Tibial nerve (tissue), 4 donors: Measurements from ENCODE around the gene CLK2. TPM values are rescaled to one million over a fixed set of nuclear protein-coding genes. Genes with fewer than 3 reads are reported as not detected.

Experiments used
- DNase-seq, 2 donors: peaks; one replicate each; pipeline ENCODE4 v3.0.0-alpha.2; 2019; ENCODE audit warnings: low spot score in 2 of 2
- H3K27ac ChIP-seq, 4 donors: fragments of 200-600 bp; sonication (generic) in 3 of 4; one replicate each; pipeline ENCODE4 v1.5.1; 2017 to 2019; ENCODE audit warnings: mild to moderate bottlenecking in 1 of 4
- H3K27me3 ChIP-seq, 2 donors: fragments of 200-600 bp; sonication (generic) in 1 of 2; one replicate each; pipeline versions ENCODE4 v1.5.1 to v1.6.0; 2017 to 2019
- H3K36me3 ChIP-seq, 3 donors: fragments of 200-600 bp; sonication (generic); one replicate each; pipeline ENCODE4 v1.5.1; 2018 to 2019
- H3K4me1 ChIP-seq, 4 donors: fragments of 200-600 bp; sonication (generic) in 3 of 4; one replicate each; pipeline ENCODE4 v1.5.1; 2017 to 2019
- H3K4me3 ChIP-seq, 4 donors: fragments of 200-600 bp; sonication (generic) in 3 of 4; one replicate each; pipeline ENCODE4 v1.5.1; 2017 to 2019; ENCODE audit warnings: mild to moderate bottlenecking in 1 of 4, moderate library complexity in 1 of 4
- H3K9me3 ChIP-seq, 4 donors: fragments of 200-600 bp; sonication (generic) in 3 of 4; one replicate each; pipeline ENCODE4 v1.5.1; 2017 to 2019
- CTCF ChIP-seq, 5 experiments: fragments of 200-600 bp in 3 of 5; fragments of 450-650 bp in 2 of 5; sonication (generic) in 3 of 5; IDR thresholded peaks; one replicate each; pipeline ENCODE4 v1.5.1; 2016 to 2019; ENCODE audit warnings: antibody characterized with exemption in 5 of 5, mild to moderate bottlenecking in 3 of 5, moderate library complexity in 2 of 5
- EP300 ChIP-seq, 2 donors: sonication (generic); formaldehyde crosslinking; IDR thresholded peaks; one replicate each; pipeline ENCODE4 v1.6.1; 2017; ENCODE audit warnings: antibody characterized with exemption in 2 of 2, mild to moderate bottlenecking in 1 of 2
- POLR2A ChIP-seq, 2 donors: fragments of 450-650 bp; IDR thresholded peaks; one replicate each; pipeline ENCODE4 v1.6.1; 2017; ENCODE audit warnings: antibody characterized with exemption in 2 of 2, mild to moderate bottlenecking in 2 of 2, moderate library complexity in 2 of 2
- WGBS, 2 donors: methylation state at CpG; one replicate each; pipeline ENCODE4 v1.1.5; 2018; 5-methylcytosine and 5-hydroxymethylcytosine counted together
- total RNA-seq, 4 donors: library from RNA; depleted of rRNA; stranded (reverse); fragments of >200 nt; gene quantifications; one replicate each; pipeline ENCODE4 v1.1.0, GENCODE V29; 2016

The CLK2 gene
- total RNA-seq, 4 donors from 2014 or later, result 41.0 to 70.6 (median 52.3) TPM

- WGBS, 2 donors, result 74 to 81% methylated on average over 11 of the region's 11 CpGs
- TF ChIP-seq EP300 (IDR thresholded peaks at IDR 0.05), result no peak
- no peak for TF ChIP-seq CTCF (IDR thresholded peaks at IDR 0.05)
- no peak for TF ChIP-seq POLR2A (IDR thresholded peaks at IDR 0.05)
Measured at GRCh38 chr1:155304558-155305063, 31.3 kb upstream of the CLK2 start.

GRCh38 chr1:155301342-155301841 is 28.1 kb upstream of the CLK2 start, which contains the start of gene PKLR:
Gene PKLR (minus strand): TSS chr1:155301438. CDS start chr1:155301395, 43 bp downstream.
- Histone ChIP-seq H3K9me3 (no peaks in the 10 kb centered on the region), H3K4me3 (no peak within 1 kb of the TSS), H3K36me3 (no peaks in the 10 kb centered on the region), H3K4me1 (peaks cover 0 to 6% (median 0%) of the 10 kb centered on the region in 4 donors), H3K27me3 (peaks cover 0 to 10% of the 10 kb centered on the region in 2 donors), H3K27ac (no peak within 1 kb of the TSS)
- 81% methylated on average over 5 of the region's 5 CpGs for WGBS, 2 donors
- DNase-seq, result no peak
- TF ChIP-seq EP300 (IDR thresholded peaks at IDR 0.05) (no peak), POLR2A (IDR thresholded peaks at IDR 0.05) (no peak), CTCF (IDR thresholded peaks at IDR 0.05) (no peak)

More at GRCh38 chr1:155304558-155305063, 31.3 kb upstream of the CLK2 start:
- H3K27me3 ChIP-seq, result no peaks in the 10 kb centered on the region
- peaks cover 0 to 23% (median 9%) of the 10 kb centered on the region in 4 donors for H3K4me1 ChIP-seq
- no peak for DNase-seq
- H3K36me3 ChIP-seq, result no peaks in the 10 kb centered on the region
- H3K27ac ChIP-seq, result peak overlapping the region in 1 of 4 donors; percentile 46
- no peak overlapping the region for H3K4me3 ChIP-seq
- no peaks in the 10 kb centered on the region for H3K9me3 ChIP-seq

- H3K9me3 ChIP-seq, result no peaks in the 10 kb centered on the region
- H3K27ac ChIP-seq, result no peak overlapping the region
- H3K4me3 ChIP-seq, result no peak overlapping the region
- peaks cover 0 to 16% of the 10 kb centered on the region in 2 donors for H3K27me3 ChIP-seq
- DNase-seq, result no peak
- no peaks in the 10 kb centered on the region for H3K36me3 ChIP-seq
- peaks cover 0 to under 1% (median 0%) of the 10 kb centered on the region in 4 donors for H3K4me1 ChIP-seq
- WGBS, 2 donors, result 84 to 86% methylated on average over 9 of the region's 9 CpGs
- TF ChIP-seq POLR2A (IDR thresholded peaks at IDR 0.05) (no peak), EP300 (IDR thresholded peaks at IDR 0.05) (no peak), CTCF (IDR thresholded peaks at IDR 0.05) (no peak)
Measured at GRCh38 chr1:155300553-155301329, 27.4 kb upstream of the CLK2 start.

- Histone ChIP-seq H3K27ac (no peak overlapping the region), H3K4me1 (peaks cover 0 to 7% (median 3%) of the 10 kb centered on the region in 4 donors), H3K27me3 (peaks cover 0 to 24% of the 10 kb centered on the region in 2 donors), H3K9me3 (no peaks in the 10 kb centered on the region), H3K4me3 (no peak overlapping the region), H3K36me3 (no peaks in the 10 kb centered on the region)
- 91 to 96% methylated on average over 8 of the region's 8 CpGs for WGBS, 2 donors
- DNase-seq, result no peak
- TF ChIP-seq POLR2A (IDR thresholded peaks at IDR 0.05) (no peak), EP300 (IDR thresholded peaks at IDR 0.05) (no peak), CTCF (IDR thresholded peaks at IDR 0.05) (no peak)
Measured at GRCh38 chr1:155300024-155300423, 26.7 kb upstream of the CLK2 start.

- 62 to 71% methylated on average over 7 of the region's 7 CpGs for WGBS, 2 donors
- H3K27me3 ChIP-seq, result peaks cover 0 to 31% of the 10 kb centered on the region in 2 donors
- no peaks in the 10 kb centered on the region for H3K36me3 ChIP-seq
- peaks cover 0 to 10% (median 3%) of the 10 kb centered on the region in 4 donors for H3K4me1 ChIP-seq
- H3K4me3 ChIP-seq, result no peak overlapping the region
- no peaks in the 10 kb centered on the region for H3K9me3 ChIP-seq
- no peak overlapping the region for H3K27ac ChIP-seq
- DNase-seq, result no peak
- TF ChIP-seq CTCF (IDR thresholded peaks at IDR 0.05) (no peak), EP300 (IDR thresholded peaks at IDR 0.05) (no peak), POLR2A (IDR thresholded peaks at IDR 0.05) (no peak)
Measured at GRCh38 chr1:155297384-155297783, 24.1 kb upstream of the CLK2 start.
